Keratinocyte (primary cell): ENCODE measurements around the gene GLUL. TPM values are rescaled to one million over a fixed set of nuclear protein-coding genes. Genes with fewer than 3 reads are reported as not detected.
A peak's percentile ranks its signal among the peaks of the same experiment; 100 is the strongest.

ENCODE experiments used
- DNase-seq: peaks from one replicate; pipeline ENCODE4 v3.0.0-alpha.2; 2011; ENCODE audit warnings: low read depth, missing footprints, low spot score
- FAIRE-seq: peaks from 2 replicates; lab custom pipeline; 2011; peaks lifted over from hg19 to GRCh38; lab: Jason Lieb, UNC
- H2AFZ ChIP-seq: 2 replicates; pipeline ENCODE4 v1.6.0; 2012; ENCODE audit warnings: low read length, control low read depth, inconsistent platforms; ENCODE audit not compliant: control insufficient read depth
- H3K27ac ChIP-seq: 2 replicates; pipeline ENCODE4 v1.5.1; 2011; ENCODE audit warnings: low read length; ENCODE audit not compliant: control insufficient read depth, insufficient read depth
- H3K27me3 ChIP-seq: 3 replicates; pipeline ENCODE4 v1.6.0; 2011; ENCODE audit warnings: low read length; ENCODE audit not compliant: control insufficient read depth, insufficient read depth; ENCODE audit errors: extremely low read depth
- H3K36me3 ChIP-seq, 2 experiments: 2 replicates in 1 of 2; 3 replicates in 1 of 2; pipeline ENCODE4 v1.5.1; 2011; ENCODE audit warnings: low read length in 2 of 2, mild to moderate bottlenecking in 1 of 2; ENCODE audit not compliant: control insufficient read depth in 2 of 2, insufficient read depth in 2 of 2; ENCODE audit errors: extremely low read depth in 1 of 2
- H3K4me1 ChIP-seq: 3 replicates; pipeline ENCODE4 v1.5.1; 2011; ENCODE audit warnings: low read length; ENCODE audit not compliant: control insufficient read depth, insufficient read depth; ENCODE audit errors: extremely low read depth
- H3K4me2 ChIP-seq: 3 replicates; pipeline ENCODE4 v1.6.0; 2011; ENCODE audit warnings: low read depth, low read length; ENCODE audit not compliant: control insufficient read depth, insufficient read depth; ENCODE audit errors: extremely low read depth
- H3K4me3 ChIP-seq, 3 experiments: fragments of 200-600 bp in 1 of 3; sonication (generic) in 1 of 3; 2 replicates in 2 of 3; 3 replicates in 1 of 3; pipeline ENCODE4 v1.5.1; 2011 to 2016; ENCODE audit warnings: low read length in 3 of 3, mild to moderate bottlenecking in 3 of 3, control low read depth in 2 of 3, inconsistent platforms in 1 of 3, low read depth in 1 of 3, mixed read lengths in 1 of 3, mixed run types in 1 of 3, moderate library complexity in 1 of 3; ENCODE audit not compliant: control insufficient read depth in 2 of 3, insufficient read depth in 2 of 3; ENCODE audit errors: extremely low read depth in 1 of 3
- H3K79me2 ChIP-seq: 2 replicates; pipeline ENCODE4 v1.6.0; 2012; ENCODE audit warnings: low read length; ENCODE audit not compliant: control insufficient read depth, insufficient read depth
- H3K9ac ChIP-seq: 3 replicates; pipeline ENCODE4 v1.6.0; 2011; ENCODE audit warnings: low read length; ENCODE audit not compliant: control insufficient read depth, insufficient read depth; ENCODE audit errors: extremely low read depth
- H3K9me1 ChIP-seq: 3 replicates; pipeline ENCODE4 v1.6.0; 2011; ENCODE audit warnings: low read length; ENCODE audit not compliant: control insufficient read depth, insufficient read depth; ENCODE audit errors: extremely low read depth
- H3K9me3 ChIP-seq: 2 replicates; pipeline ENCODE4 v1.5.1; 2012; ENCODE audit warnings: low read depth, low read length; ENCODE audit not compliant: control insufficient read depth
- H4K20me1 ChIP-seq: 3 replicates; pipeline ENCODE4 v1.6.0; 2011; ENCODE audit warnings: low read length; ENCODE audit not compliant: control insufficient read depth, insufficient read depth; ENCODE audit errors: extremely low read depth
- CTCF ChIP-seq, 3 experiments: IDR thresholded peaks in 1 of 3; conservative IDR thresholded peaks in 1 of 3; optimal IDR thresholded peaks in 1 of 3; 2 replicates in 2 of 3; 3 replicates in 1 of 3; pipeline versions ENCODE3 to v1.5.1; 2011; ENCODE audit warnings: low read length in 3 of 3, mild to moderate bottlenecking in 3 of 3, moderate library complexity in 2 of 3, control low read depth in 1 of 3, inconsistent platforms in 1 of 3; ENCODE audit not compliant: insufficient read depth in 2 of 3; ENCODE audit errors: extremely low read depth in 1 of 3
- EZH2 ChIP-seq: IDR thresholded peaks from one replicate; pipeline ENCODE4 v1.6.1; 2012; ENCODE audit warnings: inconsistent platforms, mild to moderate bottlenecking, low read length, moderate library complexity
- dilution Hi-C: fragments of 300-500 bp; cut with MboI; formaldehyde crosslinking; loops from one replicate; pipeline ENCODE4 v1.7.0; 2020; ENCODE audit warnings: low sequenced_read_pairs; ENCODE audit not compliant: extremely low pct_ligation_motif_present
- polyA plus RNA-seq, 5 experiments: library from polyadenylated mRNA; depleted of rRNA in 3 of 5; stranded (reverse) in 3 of 5; stranded (forward) in 1 of 5; unstranded in 1 of 5; fragments of >200 nt; gene quantifications; 1 replicate in 1 of 5; 2 replicates in 3 of 5; 3 replicates in 1 of 5; pipeline versions ENCODE4 v1.2.1 to v1.2.3, GENCODE V29; 2011 to 2012; ENCODE audit warnings: missing spikeins in 2 of 5, low read depth in 1 of 5, low replicate concordance in 1 of 5

Gene GLUL
- polyA plus RNA-seq, 1 donor (not counting 4 experiments of a cell fraction or from before 2014, with no cell fraction given) = 593 TPM

GRCh38 chr1:182391028-182391361, 595 bp downstream of the GLUL start:
- Histone ChIP-seq H2AFZ (no peak overlapping the region), H3K27me3 (no peaks in the 10 kb centered on the region), H3K4me3 (peak overlapping the region; percentile 74 to 87 (median 79)), H3K4me2 (peak overlapping the region; percentile 45), H3K36me3 (peaks cover 19 to 26% of the 10 kb centered on the region in 2 experiments), H3K4me1 (peaks cover 11% of the 10 kb centered on the region), H4K20me1 (peaks cover 17% of the 10 kb centered on the region), H3K79me2 (peaks cover 41% of the 10 kb centered on the region), H3K9me1 (no peaks in the 10 kb centered on the region), H3K9me3 (no peaks in the 10 kb centered on the region), H3K9ac (peak overlapping the region; percentile 86), H3K27ac (peak overlapping the region; percentile 69)
- DNase-seq = no peak
- no peak for FAIRE-seq
- dilution Hi-C loops = no loop called here
- no peak for TF ChIP-seq EZH2
- TF ChIP-seq CTCF (optimal IDR thresholded peaks at IDR 0.05 in 1 of 3, IDR thresholded peaks at IDR 0.05 in 1 of 3, conservative IDR thresholded peaks at IDR 0.05 in 1 of 3; ENCODE audit: extremely low read depth in 1 of 3, insufficient read depth in 2 of 3, low read length in 3 of 3) = no peak

- Histone ChIP-seq H2AFZ (no peak overlapping the region), H3K4me3 (peak overlapping the region; percentile 74 to 87 (median 79)), H3K9me3 (no peaks in the 10 kb centered on the region), H3K4me1 (peaks cover 11% of the 10 kb centered on the region), H3K27ac (peak overlapping the region; percentile 3), H3K9ac (peak overlapping the region; percentile 86), H4K20me1 (peaks cover 17% of the 10 kb centered on the region), H3K79me2 (peaks cover 41% of the 10 kb centered on the region), H3K4me2 (peak overlapping the region; percentile 94), H3K9me1 (no peaks in the 10 kb centered on the region), H3K27me3 (no peaks in the 10 kb centered on the region), H3K36me3 (peaks cover 30 to 35% of the 10 kb centered on the region in 2 experiments)
- TF ChIP-seq EZH2 (no peak), CTCF (optimal IDR thresholded peaks at IDR 0.05 in 1 of 3, IDR thresholded peaks at IDR 0.05 in 1 of 3, conservative IDR thresholded peaks at IDR 0.05 in 1 of 3; ENCODE audit: extremely low read depth in 1 of 3, insufficient read depth in 2 of 3, low read length in 3 of 3) (no peak)
- dilution Hi-C loops = no loop called here
- DNase-seq (no peak), FAIRE-seq (no peak)
Observed at GRCh38 chr1:182389619-182390047, 2.0 kb downstream of the GLUL start.
